SKM-1 treated with dmso at 0.1 percent for 144 hours (cell line): Measurements from ENCODE around the gene ZNF791.
A peak's percentile ranks its signal among the peaks of the same experiment; 100 is the strongest.
"Not testable (repeated sequence)": the region's sequence is repeated elsewhere in the genome, so short reads cannot be mapped to it uniquely, and the experiment has no call there.

Experiments used
- DNase-seq: peaks from one replicate; lab custom pipeline; 2025; ENCODE audit not compliant: unreplicated experiment; lab: John Stamatoyannopoulos, UW

Gene ZNF791

GRCh38 chr19:12665671-12666264 lies 55.0 kb downstream of the ZNF791 start:
- DNase-seq: no peak

- DNase-seq: peak; percentile 65
Measured at GRCh38 chr19:12666265-12667048, 55.7 kb downstream of the ZNF791 start, which contains the start of the genes MAN2B1 and WDR83. TSS of gene MAN2B1 (minus strand) at chr19:12666742. CDS start at chr19:12666701, 41 bp downstream. TSS of gene WDR83 (plus strand) at chr19:12666807. CDS start at chr19:12669791, 2,984 bp downstream.

- no peak for DNase-seq
Measured at GRCh38 chr19:12667731-12668302, 57.1 kb downstream of the ZNF791 start.

- DNase-seq: no peak
Measured at GRCh38 chr19:12668346-12668745, 57.6 kb downstream of the ZNF791 start.

GRCh38 chr19:12668932-12669269 lies 58.2 kb downstream of the ZNF791 start:
- no peak for DNase-seq

GRCh38 chr19:12669270-12670158 lies 58.8 kb downstream of the ZNF791 start:
- peak; percentile 75 for DNase-seq

GRCh38 chr19:12670159-12670928 lies 59.6 kb downstream of the ZNF791 start:
- no peak for DNase-seq

- DNase-seq: no peak
Measured at GRCh38 chr19:12672744-12673143, 62.0 kb downstream of the ZNF791 start.

GRCh38 chr19:12675399-12675798 lies 64.7 kb downstream of the ZNF791 start:
- no peak for DNase-seq

- no peak for DNase-seq
Measured at GRCh38 chr19:12675940-12676339, 65.2 kb downstream of the ZNF791 start.

GRCh38 chr19:12676384-12676792 lies 65.7 kb downstream of the ZNF791 start:
- DNase-seq: peak; percentile 72

- no peak for DNase-seq
Measured at GRCh38 chr19:12676928-12677327, 66.2 kb downstream of the ZNF791 start.

- DNase-seq: not testable (repeated sequence)
Measured at GRCh38 chr19:12678039-12678438, 67.3 kb downstream of the ZNF791 start.

- no peak for DNase-seq
Measured at GRCh38 chr19:12680034-12680433, 69.3 kb downstream of the ZNF791 start.

GRCh38 chr19:12681074-12681987 lies 70.6 kb downstream of the ZNF791 start, which contains the start of gene DHPS:
TSS of gene DHPS (minus strand) at chr19:12681880. CDS start at chr19:12681766, 114 bp downstream.
- peak; percentile 95 for DNase-seq
